Motor neuron (in vitro differentiated cells): Measurements from ENCODE around the gene CLDN16. TPM values are rescaled to one million over a fixed set of nuclear protein-coding genes. Genes with fewer than 3 reads are reported as not detected.
A peak's percentile ranks its signal among the peaks of the same experiment; 100 is the strongest.

ENCODE experiments used
- ATAC-seq, 8 experiments: fragments of 200-7000 bp; cut with Tn5 transposase; replicated peaks in 6 of 8; 2 replicates each; pipeline ENCODE4 v1.8.0; 2021; ENCODE audit warnings: mild to moderate bottlenecking in 8 of 8, moderate library complexity in 8 of 8
- H3K27ac ChIP-seq, 2 donors: fragments of 250-450 bp; sonication (Bioruptor Pico); 2 replicates each; pipeline ENCODE4 v1.9.0; 2021; ENCODE audit warnings: antibody characterized with exemption in 2 of 2, mild to moderate bottlenecking in 2 of 2, moderate library complexity in 1 of 2
- H3K4me1 ChIP-seq, 2 donors: fragments of 250-450 bp; sonication (Bioruptor Pico); replicated peaks in 1 of 2; 2 replicates each; pipeline ENCODE4 v1.6.1; 2021; ENCODE audit warnings: antibody characterized with exemption in 2 of 2, mild to moderate bottlenecking in 2 of 2, moderate library complexity in 1 of 2
- H3K4me3 ChIP-seq, 5 donors: fragments of 250-450 bp; sonication (Bioruptor Pico); 2 replicates each; pipeline ENCODE4 v1.9.0; 2021; ENCODE audit warnings: antibody characterized with exemption in 5 of 5, mild to moderate bottlenecking in 5 of 5, moderate library complexity in 4 of 5
- WGBS, 10 experiments: fragments of 450-650 bp; shearing (Covaris generic); methylation state at CpG; one replicate each; pipeline ENCODE4 v1.0.0; 2022; 5-methylcytosine and 5-hydroxymethylcytosine counted together
- in situ Hi-C, 9 experiments: fragments of 400-800 bp; cut with MboI; loops; one replicate each; pipeline ENCODE4 v1.15.0; 2021; ENCODE audit warnings: low sequenced_read_pairs in 9 of 9, low pct_unique_long_range_greater_than_20kb in 2 of 9; ENCODE audit not compliant: unreplicated experiment in 9 of 9
- total RNA-seq, 8 experiments: library from RNA; unstranded; fragments of 300-600 nt; gene quantifications; 2 replicates each; pipeline versions ENCODE4 v1.2.3 to v1.2.4, GENCODE V29; 2022

Gene CLDN16
- total RNA-seq, 8 experiments from 2014 or later: 0.05 to 0.21 (median 0.12) TPM; not detected in 4

DNA sequence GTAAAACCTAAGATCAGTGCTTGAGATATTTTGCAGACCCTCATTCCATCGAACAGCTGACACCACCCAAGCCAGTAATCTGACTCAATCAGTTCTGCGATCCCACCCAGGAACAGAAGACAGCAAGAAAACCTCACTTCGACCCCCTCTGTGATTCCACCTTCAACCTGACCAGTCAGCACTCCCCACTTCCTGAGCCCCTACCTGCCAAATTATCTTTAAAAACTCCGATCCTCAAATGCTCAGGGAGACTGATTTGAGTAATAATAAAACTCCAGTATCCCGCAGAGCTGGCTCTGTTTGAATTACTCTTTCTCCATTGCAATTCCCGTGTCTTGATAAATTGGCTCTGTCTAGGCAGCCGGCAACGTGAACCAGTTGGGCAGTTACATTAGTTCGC lies 25.7 kb upstream of the CLDN16 start:
- WGBS, 10 experiments: 0 to 70% (median 39%) methylated on average over 1 to 9 of the region's 9 CpGs; no CpG with 5 or more reads in 1 of the 10 experiments
- in situ Hi-C loops: no loop called here
- ATAC-seq: no peak
- H3K4me1 ChIP-seq: no peaks in the 10 kb centered on the region
- no peak overlapping the region for H3K27ac ChIP-seq
- no peak overlapping the region for H3K4me3 ChIP-seq

DNA sequence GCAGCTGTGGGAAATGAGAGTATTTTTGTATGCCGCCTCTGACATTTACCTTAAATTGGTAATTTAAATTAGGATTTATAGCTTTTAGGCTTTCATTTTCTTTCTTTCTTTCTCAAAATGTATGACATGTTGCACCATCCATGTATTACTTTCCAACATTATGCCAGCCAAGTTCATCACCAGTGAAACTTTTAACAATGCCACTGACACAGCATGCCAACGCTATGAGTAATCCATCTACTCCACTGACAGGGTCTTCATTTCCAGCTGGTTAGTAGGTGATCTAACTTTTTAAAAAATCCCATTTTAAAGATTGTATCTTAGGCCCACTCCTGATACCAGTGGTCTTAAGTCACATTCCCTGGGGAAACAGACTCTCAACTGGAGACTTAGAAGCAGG lies 21.8 kb upstream of the CLDN16 start:
- Histone ChIP-seq H3K4me3 (no peak overlapping the region), H3K27ac (no peak overlapping the region), H3K4me1 (no peaks in the 10 kb centered on the region)
- WGBS, 10 experiments: 0 to 83% (median 20%) methylated on average over 1 to 2 of the region's 2 CpGs; no CpG with 5 or more reads in 2 of the 10 experiments
- no peak for ATAC-seq
- in situ Hi-C loops: no loop called here

DNA sequence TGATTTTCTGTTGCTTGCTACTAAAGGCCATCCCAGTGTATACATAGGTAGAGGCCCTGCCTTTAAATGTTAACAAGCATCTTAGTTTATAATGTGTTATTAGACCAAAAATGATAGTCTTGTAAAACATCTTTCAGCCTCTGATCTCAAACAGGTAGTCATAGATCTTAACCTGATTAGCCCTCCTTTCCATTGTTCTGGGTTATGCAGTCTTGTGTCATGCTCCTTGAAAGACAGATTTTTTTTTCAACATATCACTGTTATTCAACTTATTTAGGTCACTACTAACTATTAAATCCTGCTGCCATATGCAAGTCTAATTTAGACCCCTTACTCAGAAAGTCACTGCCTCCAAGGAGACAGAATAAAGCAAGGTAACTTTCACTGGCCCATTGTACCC lies 19.1 kb upstream of the CLDN16 start:
- H3K4me3 ChIP-seq: no peak overlapping the region
- no peaks in the 10 kb centered on the region for H3K4me1 ChIP-seq
- no peak for ATAC-seq
- in situ Hi-C loops: no loop called here
- no peak overlapping the region for H3K27ac ChIP-seq

- ATAC-seq: peak in 1 of 8 experiments; percentile 20
- WGBS, 10 experiments: 44 to 98% (median 75%) methylated on average over 3 to 5 of the region's 5 CpGs; no CpG with 5 or more reads in 1 of the 10 experiments
- Histone ChIP-seq H3K4me1 (no peaks in the 10 kb centered on the region), H3K27ac (no peak overlapping the region), H3K4me3 (no peak overlapping the region)
- in situ Hi-C loops: no loop called here
These were observed 18.2 kb upstream of the CLDN16 start for GRCh38 chr3:190369668-190370295.

DNA sequence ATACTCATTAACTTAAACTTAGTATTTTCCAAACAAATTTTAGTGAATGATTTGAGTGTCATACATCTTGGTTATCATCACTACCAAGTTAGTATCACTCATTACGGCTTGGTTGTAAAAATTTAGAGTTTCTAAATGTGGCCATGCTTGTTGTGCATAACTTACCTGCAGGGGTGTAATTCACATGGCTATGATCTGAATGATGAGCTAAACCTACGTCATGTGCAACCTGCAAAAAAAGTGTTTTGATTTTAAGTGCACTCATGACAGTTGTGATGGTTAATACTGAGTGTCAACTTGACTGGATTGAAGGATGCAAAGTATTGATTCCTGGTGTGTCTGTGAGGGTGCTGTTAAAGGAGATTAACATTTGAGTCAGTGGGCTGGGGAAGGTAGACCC lies 17.6 kb upstream of the CLDN16 start:
- no peak for ATAC-seq
- no peak overlapping the region for H3K27ac ChIP-seq
- WGBS, 10 experiments: 46 to 100% (median 88%) methylated on average over 1 to 2 of the region's 2 CpGs; no CpG with 5 or more reads in 5 of the 10 experiments
- no peaks in the 10 kb centered on the region for H3K4me1 ChIP-seq
- no peak overlapping the region for H3K4me3 ChIP-seq
- in situ Hi-C loops: no loop called here

DNA sequence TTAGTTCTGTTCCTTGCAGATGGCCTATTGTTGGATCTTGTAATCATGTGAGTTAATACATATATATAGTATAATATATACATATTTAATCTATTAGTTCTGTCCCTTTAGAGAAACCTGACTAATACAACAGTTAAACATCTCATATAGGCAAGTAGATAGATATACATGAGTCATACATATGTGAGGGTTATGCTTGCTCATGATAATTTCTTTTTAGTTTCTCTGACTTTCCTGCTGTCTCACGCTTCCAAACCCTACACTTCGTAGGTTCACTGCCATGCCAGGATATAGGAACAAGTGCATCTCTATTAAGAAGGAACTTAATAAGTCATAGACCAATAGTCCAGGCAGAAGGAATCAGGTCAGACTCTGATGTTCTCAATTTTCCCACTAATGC lies 16.8 kb upstream of the CLDN16 start:
- in situ Hi-C loops: no loop called here
- 7 to 83% (median 60%) methylated on average over 1 to 2 of the region's 2 CpGs; no CpG with 5 or more reads in 3 of the 10 experiments for WGBS, 10 experiments

GRCh38 chr3:190375246-190375645 lies 12.7 kb upstream of the CLDN16 start:
- Histone ChIP-seq H3K4me1 (no peaks in the 10 kb centered on the region), H3K4me3 (no peak overlapping the region), H3K27ac (no peak overlapping the region)
- ATAC-seq: no peak
- in situ Hi-C loops: no loop called here

More for the DNA sequence above, 16.8 kb upstream of the CLDN16 start:
- no peak for ATAC-seq
- no peaks in the 10 kb centered on the region for H3K4me1 ChIP-seq
- no peak overlapping the region for H3K27ac ChIP-seq
- H3K4me3 ChIP-seq: no peak overlapping the region

DNA sequence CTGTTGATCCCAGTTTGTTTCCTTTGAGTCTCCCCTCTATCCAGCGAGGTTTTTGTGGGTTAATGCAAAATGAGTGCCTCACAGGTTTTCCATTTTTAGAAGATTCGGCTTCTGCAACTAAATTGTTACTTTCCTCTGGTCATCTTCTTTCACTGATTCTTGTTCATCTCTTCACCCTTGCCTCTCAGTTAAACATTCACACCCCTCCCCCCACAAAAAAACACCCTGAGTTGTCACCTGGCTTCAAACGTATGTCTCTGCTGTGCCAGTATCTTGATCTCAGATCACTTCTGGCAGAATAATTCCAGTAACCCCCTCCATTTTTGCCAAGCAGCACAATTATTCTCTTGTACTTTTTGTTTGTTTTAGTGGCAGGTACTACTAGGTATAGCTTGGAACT lies 12.3 kb upstream of the CLDN16 start:
- WGBS, 10 experiments: 28 to 96% (median 62%) methylated on average over 1 to 3 of the region's 3 CpGs; no CpG with 5 or more reads in 1 of the 10 experiments
- H3K4me1 ChIP-seq: no peaks in the 10 kb centered on the region
- no peak for ATAC-seq
- H3K4me3 ChIP-seq: no peak overlapping the region
- H3K27ac ChIP-seq: no peak overlapping the region
- in situ Hi-C loops: no loop called here

- H3K4me3 ChIP-seq: no peak overlapping the region
- WGBS, 10 experiments: 0 to 97% (median 78%) methylated on average over 1 to 6 of the region's 6 CpGs
- no peak overlapping the region for H3K27ac ChIP-seq
- in situ Hi-C loops: no loop called here
- H3K4me1 ChIP-seq: no peaks in the 10 kb centered on the region
- ATAC-seq: no peak
These were observed 9.6 kb upstream of the CLDN16 start for GRCh38 chr3:190378240-190378891.

DNA sequence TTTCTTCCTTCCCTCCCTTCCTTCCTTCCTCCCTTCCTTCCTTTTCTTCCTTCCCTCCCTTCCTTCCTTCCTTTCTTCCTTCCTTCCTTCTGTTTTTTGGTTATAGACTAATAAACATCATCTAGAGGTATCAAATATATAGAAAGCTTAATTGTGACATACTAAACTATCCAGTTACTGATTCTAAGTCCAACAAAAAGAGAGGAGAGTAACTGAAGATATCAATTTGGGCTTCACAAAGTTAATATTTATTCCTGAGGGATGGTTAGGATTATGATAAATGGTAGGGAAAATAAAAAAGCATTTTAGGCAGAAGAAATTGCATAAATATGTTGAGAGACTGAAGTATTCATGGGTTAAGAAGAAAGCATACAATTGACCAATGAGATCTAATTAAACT lies 7.8 kb upstream of the CLDN16 start:
- Histone ChIP-seq H3K4me3 (no peak overlapping the region), H3K4me1 (no peaks in the 10 kb centered on the region), H3K27ac (no peak overlapping the region)
- in situ Hi-C loops: no loop called here
- ATAC-seq: no peak

- in situ Hi-C loops: no loop called here
- Histone ChIP-seq H3K4me1 (no peaks in the 10 kb centered on the region), H3K27ac (no peak overlapping the region), H3K4me3 (no peak overlapping the region)
- peak in 2 of 8 experiments; percentile 22 to 37 for ATAC-seq
These were observed 6.5 kb upstream of the CLDN16 start for GRCh38 chr3:190381441-190381840.

DNA sequence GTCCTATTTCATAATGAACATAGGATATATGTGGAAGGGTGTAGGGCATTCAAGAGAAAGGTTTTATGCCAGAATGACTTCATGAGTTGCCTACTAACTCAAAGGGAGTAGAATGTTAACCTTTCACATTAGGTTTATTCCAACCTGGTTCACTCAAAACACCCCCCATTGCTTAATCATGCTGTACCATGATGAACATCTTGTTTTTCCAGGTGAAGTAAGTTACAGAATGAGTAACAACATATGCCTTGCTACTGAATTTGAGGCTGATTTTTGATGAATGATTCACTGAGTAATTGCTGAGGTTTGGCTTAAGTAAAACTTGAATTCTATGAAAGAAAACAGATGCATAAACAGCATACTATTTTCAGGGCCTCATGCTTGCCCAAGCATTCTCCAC lies 5.9 kb upstream of the CLDN16 start:
- H3K4me1 ChIP-seq: no peaks in the 10 kb centered on the region
- no peak overlapping the region for H3K27ac ChIP-seq
- ATAC-seq: no peak
- no peak overlapping the region for H3K4me3 ChIP-seq
- in situ Hi-C loops: no loop called here

DNA sequence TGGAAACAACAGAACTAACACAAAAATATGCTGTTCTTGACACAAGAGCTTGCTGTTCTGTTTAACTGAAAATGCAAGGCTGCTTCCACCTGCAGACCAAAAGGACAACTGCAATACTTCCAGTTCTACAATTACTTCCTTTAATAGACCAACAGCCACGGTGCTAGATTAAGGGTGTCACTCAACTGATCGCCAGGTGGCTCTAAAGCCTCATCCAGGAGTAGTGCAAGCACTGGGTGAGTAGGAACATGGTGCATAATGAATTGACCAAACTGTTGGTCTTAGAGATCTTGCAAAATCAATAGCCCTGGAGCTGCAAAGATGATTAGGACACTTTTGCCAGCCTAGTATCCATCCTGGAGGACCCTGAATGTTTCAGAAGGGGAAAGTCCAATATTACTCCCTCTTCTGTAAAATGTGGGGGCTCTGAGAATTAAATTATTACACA lies 3.6 kb upstream of the CLDN16 start:
- no peak overlapping the region for H3K27ac ChIP-seq
- 42 to 100% (median 56%) methylated on average over 1 to 2 of the region's 2 CpGs; no CpG with 5 or more reads in 5 of the 10 experiments for WGBS, 10 experiments
- peak in 3 of 8 experiments; percentile 6 to 19 (median 11) for ATAC-seq
- in situ Hi-C loops: no loop called here
- no peak overlapping the region for H3K4me3 ChIP-seq
- peaks cover 0 to 2% of the 10 kb centered on the region in 2 donors for H3K4me1 ChIP-seq
